ENCODE results near the gene GJA3. TPM values are rescaled to one million over a fixed set of nuclear protein-coding genes. Genes with fewer than 3 reads are reported as not detected.

The GJA3 gene
- under 1 TPM in 1 of 4 donors, not detected in 3; 0.06 TPM for total RNA-seq
- polyA plus RNA-seq = under 1 TPM in 1 of 3 donors, not detected in 2; 0.01 TPM
- long read RNA-seq, donor 1 = 0 reads
- long read RNA-seq, donor 2 = 0 reads

DNA sequence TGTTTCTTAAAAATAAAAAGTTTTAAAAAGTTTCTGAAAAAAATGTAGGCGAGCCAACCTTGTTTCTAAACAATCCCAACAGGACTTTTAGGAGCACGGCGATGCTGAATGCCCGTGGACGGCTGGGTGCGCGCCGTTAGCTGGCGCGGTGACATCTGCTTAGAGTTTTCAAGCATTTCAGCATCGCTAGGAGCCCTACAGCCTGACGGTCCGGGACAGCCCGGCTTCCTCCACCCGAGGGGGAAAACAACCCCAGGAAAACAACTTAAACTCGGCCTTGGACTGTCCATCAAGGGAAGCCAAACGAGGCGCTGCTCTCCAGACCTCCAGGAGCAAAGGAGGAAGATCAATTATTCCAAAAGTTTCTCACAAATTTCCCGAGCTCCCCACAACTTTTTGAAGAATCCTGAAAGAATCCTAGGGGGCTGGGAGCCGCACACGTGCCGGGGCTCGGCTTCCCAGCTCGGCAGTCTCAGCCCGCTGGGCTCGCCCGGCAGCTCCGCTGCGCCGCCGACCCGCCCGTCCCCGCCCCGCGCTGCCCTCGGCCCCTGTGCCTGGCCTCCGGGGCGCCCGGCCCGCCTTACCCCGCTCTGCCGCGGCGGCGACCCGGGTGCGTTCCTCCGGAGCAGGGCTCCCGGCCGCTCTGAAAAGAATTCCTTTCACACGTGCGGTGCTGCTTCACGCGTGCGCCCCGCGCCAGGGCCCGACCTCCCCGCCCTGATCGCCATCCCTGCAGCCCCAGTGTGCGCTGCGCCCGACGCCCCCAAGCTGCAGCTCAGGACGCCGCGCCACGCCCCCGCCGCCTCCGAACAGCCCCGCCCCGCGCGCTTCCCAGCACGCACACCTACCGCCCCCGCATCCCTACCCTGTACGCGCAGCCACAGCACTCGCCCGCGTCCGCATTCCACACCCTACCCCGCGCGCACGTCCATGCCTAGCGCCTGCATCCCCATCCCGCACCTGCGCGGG, at the start of gene GJA3:
TSS of gene GJA3 (minus strand) at position 747 of the 969 bp plus-strand sequence. CDS start 17,764 bp downstream, outside the sequence.
- WGBS, 3 donors = 1 to 2% (median 1%) methylated on average over 86 to 93 of the region's 93 CpGs
- peak; percentile 33 to 61 (median 36) for ATAC-seq

DNA sequence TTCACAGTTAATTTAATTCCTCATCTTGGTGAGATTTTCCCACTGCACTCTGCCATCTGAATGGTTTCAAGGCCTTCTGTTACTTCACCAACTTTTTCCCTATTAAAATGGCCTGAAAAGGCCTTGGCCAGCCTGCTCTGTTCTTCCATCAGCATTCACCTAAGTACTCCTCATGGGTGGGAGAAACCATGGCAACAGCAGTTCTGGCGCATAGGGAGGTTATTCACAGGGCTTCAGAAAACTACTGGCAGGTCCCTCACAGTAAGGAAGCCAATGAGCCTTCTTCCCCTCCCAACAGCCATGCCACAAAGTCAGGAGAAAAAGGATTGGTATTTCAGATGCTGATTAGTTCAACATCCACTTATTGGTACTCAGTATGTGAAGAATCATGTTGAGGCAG, 49.1 kb upstream of the GJA3 start:
- Histone ChIP-seq H3K9me3 (peaks cover 6% of the 10 kb centered on the region), H3K36me3 (ENCODE audit: insufficient read depth in 1 of 2, low read depth in 1 of 2) (no peaks in the 10 kb centered on the region), H3K27ac (no peak overlapping the region), H3K27me3 (ENCODE audit: insufficient read depth in 3 of 3, low read length in 2 of 3) (peaks cover 0 to 12% (median 0%) of the 10 kb centered on the region in 3 donors), H3K4me1 (no peaks in the 10 kb centered on the region), H3K4me3 (no peak overlapping the region)
- ATAC-seq (no peak), DNase-seq (no peak)
- 48 to 80% (median 50%) methylated on average over 1 of the region's 1 CpG for WGBS, 3 donors
- intact Hi-C loops (cut with DNase I) = no loop called here
- TF ChIP-seq, protein P1, sequence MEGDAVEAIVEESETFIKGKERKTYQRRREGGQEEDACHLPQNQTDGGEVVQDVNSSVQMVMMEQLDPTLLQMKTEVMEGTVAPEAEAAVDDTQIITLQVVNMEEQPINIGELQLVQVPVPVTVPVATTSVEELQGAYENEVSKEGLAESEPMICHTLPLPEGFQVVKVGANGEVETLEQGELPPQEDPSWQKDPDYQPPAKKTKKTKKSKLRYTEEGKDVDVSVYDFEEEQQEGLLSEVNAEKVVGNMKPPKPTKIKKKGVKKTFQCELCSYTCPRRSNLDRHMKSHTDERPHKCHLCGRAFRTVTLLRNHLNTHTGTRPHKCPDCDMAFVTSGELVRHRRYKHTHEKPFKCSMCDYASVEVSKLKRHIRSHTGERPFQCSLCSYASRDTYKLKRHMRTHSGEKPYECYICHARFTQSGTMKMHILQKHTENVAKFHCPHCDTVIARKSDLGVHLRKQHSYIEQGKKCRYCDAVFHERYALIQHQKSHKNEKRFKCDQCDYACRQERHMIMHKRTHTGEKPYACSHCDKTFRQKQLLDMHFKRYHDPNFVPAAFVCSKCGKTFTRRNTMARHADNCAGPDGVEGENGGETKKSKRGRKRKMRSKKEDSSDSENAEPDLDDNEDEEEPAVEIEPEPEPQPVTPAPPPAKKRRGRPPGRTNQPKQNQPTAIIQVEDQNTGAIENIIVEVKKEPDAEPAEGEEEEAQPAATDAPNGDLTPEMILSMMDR (IDR thresholded peaks at IDR 0.05) = no peak

More for the DNA sequence above, at the start of gene GJA3:
- TF ChIP-seq, protein P1 (IDR thresholded peaks at IDR 0.05) = no peak
- peaks cover 0 to 73% (median 19%) of the 10 kb centered on the region in 3 donors for H3K27me3 ChIP-seq (ENCODE audit: insufficient read depth in 3 of 3, low read length in 2 of 3)
- DNase-seq = no peak
- no peaks in the 10 kb centered on the region for H3K36me3 ChIP-seq (ENCODE audit: insufficient read depth in 1 of 2, low read depth in 1 of 2)
- H3K4me3 ChIP-seq = peak within 1 kb of the TSS; percentile 55
- H3K9me3 ChIP-seq = no peaks in the 10 kb centered on the region
- H3K4me1 ChIP-seq = no peaks in the 10 kb centered on the region
- H3K27ac ChIP-seq = no peak within 1 kb of the TSS
- intact Hi-C loops (cut with DNase I) = loop anchor here (5.0 to 10.0 kb wide), 3 partner anchors 68 to 176 kb away; no protein-coding TSS in a partner anchor

DNA sequence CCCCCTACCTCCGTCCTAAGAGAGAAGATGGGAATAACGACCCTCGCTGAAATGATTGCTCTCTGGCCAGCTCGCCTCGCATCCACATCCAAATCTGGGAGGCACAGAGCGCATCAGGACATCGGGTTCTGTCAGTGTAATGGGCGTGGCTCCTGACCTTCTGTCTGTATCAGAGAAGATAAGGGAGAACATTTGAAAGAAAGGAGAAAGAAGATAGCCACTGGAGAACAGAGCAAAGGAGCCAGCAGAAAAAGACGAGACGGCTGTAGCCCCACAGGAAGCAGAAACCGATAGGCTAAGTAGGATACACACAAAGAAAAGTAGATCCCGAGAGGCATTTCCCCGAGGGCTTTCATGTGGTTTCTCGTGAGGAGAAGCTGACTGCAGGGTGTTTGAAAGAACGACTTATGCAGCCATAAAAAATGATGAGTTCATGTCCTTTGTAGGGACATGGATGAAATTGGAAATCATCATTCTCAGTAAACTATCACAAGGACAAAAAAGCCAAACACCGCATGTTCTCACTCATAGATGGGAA, 45.9 kb upstream of the GJA3 start:
- no peaks in the 10 kb centered on the region for H3K4me1 ChIP-seq
- H3K9me3 ChIP-seq = no peaks in the 10 kb centered on the region
- intact Hi-C loops (cut with DNase I) = no loop called here
- TF ChIP-seq, protein P1 (IDR thresholded peaks at IDR 0.05) = no peak
- H3K36me3 ChIP-seq (ENCODE audit: insufficient read depth in 1 of 2, low read depth in 1 of 2) = no peaks in the 10 kb centered on the region
- no peak for DNase-seq
- 70 to 74% (median 71%) methylated on average over 16 of the region's 16 CpGs for WGBS, 3 donors
- H3K4me3 ChIP-seq = no peak overlapping the region
- no peak overlapping the region for H3K27ac ChIP-seq
- peaks cover 0 to 12% (median 0%) of the 10 kb centered on the region in 3 donors for H3K27me3 ChIP-seq (ENCODE audit: insufficient read depth in 3 of 3, low read length in 2 of 3)
- ATAC-seq = no peak

DNA sequence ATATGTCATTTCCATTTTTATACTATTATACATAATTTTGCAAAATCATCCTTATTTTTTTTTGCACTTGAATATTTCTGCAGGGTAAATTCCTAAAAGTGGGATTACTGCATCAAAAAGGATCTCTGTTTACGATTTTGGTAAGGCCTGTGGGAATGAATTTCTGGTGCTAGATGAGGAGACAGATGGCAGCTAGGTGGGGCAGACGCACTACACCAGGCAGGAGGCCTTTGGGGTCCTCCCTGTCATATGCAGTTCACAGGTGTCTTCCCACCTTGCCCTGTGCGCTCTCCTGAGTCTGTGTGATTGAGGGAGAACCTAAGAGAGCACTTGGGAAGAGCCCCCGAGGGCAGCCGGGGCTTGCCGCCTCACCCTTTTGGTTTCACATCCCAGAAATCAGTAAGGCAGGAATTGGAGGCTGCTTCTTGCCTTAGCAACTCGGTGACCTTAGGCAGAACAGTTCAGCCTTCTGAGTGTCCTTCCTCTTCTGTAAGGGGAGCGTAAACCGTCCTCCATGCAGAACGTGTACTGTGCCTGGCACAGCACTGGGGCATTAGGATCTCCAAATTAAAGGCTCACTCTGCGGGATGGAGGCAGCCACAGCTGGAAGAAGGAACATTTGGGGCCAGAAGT, 45.3 kb upstream of the GJA3 start:
- ATAC-seq (no peak), DNase-seq (no peak)
- intact Hi-C loops (cut with DNase I) = no loop called here
- no peak overlapping the region for H3K4me3 ChIP-seq
- no peaks in the 10 kb centered on the region for H3K9me3 ChIP-seq
- H3K27ac ChIP-seq = no peak overlapping the region
- H3K4me1 ChIP-seq = no peaks in the 10 kb centered on the region
- TF ChIP-seq, protein P1 (IDR thresholded peaks at IDR 0.05) = no peak
- H3K27me3 ChIP-seq (ENCODE audit: insufficient read depth in 3 of 3, low read length in 2 of 3) = peaks cover 0 to 12% (median 0%) of the 10 kb centered on the region in 3 donors
- no peaks in the 10 kb centered on the region for H3K36me3 ChIP-seq (ENCODE audit: insufficient read depth in 1 of 2, low read depth in 1 of 2)
- 70 to 74% (median 71%) methylated on average over 11 of the region's 11 CpGs for WGBS, 3 donors

All from psoas muscle (tissue), 8 donors.